Esophagus squamous epithelium (tissue), 4 donors: Measurements from ENCODE around the gene NECTIN1.

ENCODE experiments used
- CTCF ChIP-seq, 6 experiments: fragments of 450-650 bp in 4 of 6; fragments of 200-600 bp in 2 of 6; sonication (generic) in 2 of 6; IDR thresholded peaks; one replicate each; pipeline ENCODE4 v1.5.1; 2016 to 2019; ENCODE audit warnings: antibody characterized with exemption in 6 of 6, mild to moderate bottlenecking in 4 of 6, moderate library complexity in 4 of 6
- POLR2A ChIP-seq, 4 donors: fragments of 450-650 bp; IDR thresholded peaks; one replicate each; pipeline ENCODE4 v1.6.1; 2017; ENCODE audit warnings: antibody characterized with exemption in 4 of 4, mild to moderate bottlenecking in 4 of 4, moderate library complexity in 3 of 4

GRCh38 chr11:119684361-119685110 lies 44.5 kb downstream of the NECTIN1 start:
- no peak for TF ChIP-seq CTCF (IDR thresholded peaks at IDR 0.05)
- no peak for TF ChIP-seq POLR2A (IDR thresholded peaks at IDR 0.05)
